ENCODE measurements around the gene GABBR2. TPM values are rescaled to one million over a fixed set of nuclear protein-coding genes. Genes with fewer than 3 reads are reported as not detected.

The GABBR2 gene
- total and polyA plus RNA-seq, 12 donors = 0.17 to 9.0 (median 3.7) TPM

GRCh38 chr9:98369896-98370295, 338.8 kb downstream of the GABBR2 start:
- H3K9me3 ChIP-seq (replicated peaks in 1 of 3) = no peaks in the 10 kb centered on the region
- no peaks in the 10 kb centered on the region for H3K36me3 ChIP-seq (replicated peaks in 1 of 2)
- peaks cover 4 to 6% of the 10 kb centered on the region in 2 donors for H3K4me1 ChIP-seq (replicated peaks in 1 of 2)
- H3K27ac ChIP-seq = no peak overlapping the region
- no peak for TF ChIP-seq POLR2A (IDR thresholded peaks at IDR 0.05)
- TF ChIP-seq, protein P1, sequence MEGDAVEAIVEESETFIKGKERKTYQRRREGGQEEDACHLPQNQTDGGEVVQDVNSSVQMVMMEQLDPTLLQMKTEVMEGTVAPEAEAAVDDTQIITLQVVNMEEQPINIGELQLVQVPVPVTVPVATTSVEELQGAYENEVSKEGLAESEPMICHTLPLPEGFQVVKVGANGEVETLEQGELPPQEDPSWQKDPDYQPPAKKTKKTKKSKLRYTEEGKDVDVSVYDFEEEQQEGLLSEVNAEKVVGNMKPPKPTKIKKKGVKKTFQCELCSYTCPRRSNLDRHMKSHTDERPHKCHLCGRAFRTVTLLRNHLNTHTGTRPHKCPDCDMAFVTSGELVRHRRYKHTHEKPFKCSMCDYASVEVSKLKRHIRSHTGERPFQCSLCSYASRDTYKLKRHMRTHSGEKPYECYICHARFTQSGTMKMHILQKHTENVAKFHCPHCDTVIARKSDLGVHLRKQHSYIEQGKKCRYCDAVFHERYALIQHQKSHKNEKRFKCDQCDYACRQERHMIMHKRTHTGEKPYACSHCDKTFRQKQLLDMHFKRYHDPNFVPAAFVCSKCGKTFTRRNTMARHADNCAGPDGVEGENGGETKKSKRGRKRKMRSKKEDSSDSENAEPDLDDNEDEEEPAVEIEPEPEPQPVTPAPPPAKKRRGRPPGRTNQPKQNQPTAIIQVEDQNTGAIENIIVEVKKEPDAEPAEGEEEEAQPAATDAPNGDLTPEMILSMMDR (IDR thresholded peaks at IDR 0.05) = no peak
- H3K27me3 ChIP-seq = no peaks in the 10 kb centered on the region
- DNase-seq = no peak
- intact Hi-C loops (cut with DNase I) = no loop called here
- no peak overlapping the region for H3K4me3 ChIP-seq
- 91 to 98% (median 97%) methylated on average over 2 of the region's 2 CpGs for WGBS, 4 donors

GRCh38 chr9:98369471-98369870, 339.3 kb downstream of the GABBR2 start:
- H3K27me3 ChIP-seq = no peaks in the 10 kb centered on the region
- peaks cover 4 to 6% of the 10 kb centered on the region in 2 donors for H3K4me1 ChIP-seq (replicated peaks in 1 of 2)
- no peaks in the 10 kb centered on the region for H3K36me3 ChIP-seq (replicated peaks in 1 of 2)
- H3K4me3 ChIP-seq = no peak overlapping the region
- no peak overlapping the region for H3K27ac ChIP-seq
- TF ChIP-seq, protein P1 (IDR thresholded peaks at IDR 0.05) = no peak
- TF ChIP-seq POLR2A (IDR thresholded peaks at IDR 0.05) = no peak
- no peak for DNase-seq
- intact Hi-C loops (cut with DNase I) = no loop called here
- no peaks in the 10 kb centered on the region for H3K9me3 ChIP-seq (replicated peaks in 1 of 3)
- WGBS, 4 donors = 82 to 96% (median 89%) methylated on average over 2 of the region's 2 CpGs

DNA sequence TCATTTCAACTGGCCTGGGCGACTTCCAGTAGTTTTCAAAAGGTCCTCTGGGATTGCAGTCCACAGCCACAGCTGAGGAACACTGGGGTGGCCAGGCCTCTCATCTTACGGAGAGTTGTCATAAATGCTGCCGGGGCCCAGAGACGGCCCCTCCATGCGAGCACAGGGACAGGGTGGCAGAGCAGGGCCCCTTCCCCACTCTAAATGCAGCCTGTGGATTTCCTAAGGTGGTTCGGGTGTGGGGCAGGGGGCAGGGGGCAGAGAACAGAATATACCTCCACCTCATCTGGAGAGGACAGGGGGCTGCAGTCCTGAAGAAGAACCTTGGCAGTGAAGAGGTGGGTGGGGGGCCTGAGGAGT, 339.7 kb downstream of the GABBR2 start:
- no peak for DNase-seq
- no peaks in the 10 kb centered on the region for H3K9me3 ChIP-seq (replicated peaks in 1 of 3)
- 81 to 93% (median 85%) methylated on average over 3 to 6 of the region's 6 CpGs for WGBS, 4 donors
- no peaks in the 10 kb centered on the region for H3K36me3 ChIP-seq (replicated peaks in 1 of 2)
- no peak overlapping the region for H3K4me3 ChIP-seq
- H3K27me3 ChIP-seq = no peaks in the 10 kb centered on the region
- H3K27ac ChIP-seq = no peak overlapping the region
- intact Hi-C loops (cut with DNase I) = no loop called here
- no peak for TF ChIP-seq POLR2A (IDR thresholded peaks at IDR 0.05)
- TF ChIP-seq, protein P1 (IDR thresholded peaks at IDR 0.05) = no peak
- H3K4me1 ChIP-seq (replicated peaks in 1 of 2) = peaks cover under 1 to 3% of the 10 kb centered on the region in 2 donors

- Histone ChIP-seq H3K36me3 (replicated peaks in 1 of 2) (no peaks in the 10 kb centered on the region), H3K4me3 (no peak overlapping the region), H3K27me3 (no peaks in the 10 kb centered on the region), H3K9me3 (replicated peaks in 1 of 3) (no peaks in the 10 kb centered on the region), H3K27ac (no peak overlapping the region), H3K4me1 (replicated peaks in 1 of 2) (no peaks in the 10 kb centered on the region)
- TF ChIP-seq, protein P1 (IDR thresholded peaks at IDR 0.05) = no peak
- TF ChIP-seq POLR2A (IDR thresholded peaks at IDR 0.05) = no peak
- WGBS, 4 donors = 84 to 94% (median 88%) methylated on average over 6 to 9 of the region's 9 CpGs
- no peak for DNase-seq
- intact Hi-C loops (cut with DNase I) = no loop called here
Observed at GRCh38 chr9:98368366-98369065, 340.2 kb downstream of the GABBR2 start.

All from adrenal gland (tissue), 12 donors.